HG03097 (cell line): Measurements from ENCODE around the gene PBX1.

Experiments used
- ATAC-seq: cut with Tn5 transposase; IDR thresholded peaks from one replicate; pipeline ENCODE4 v1.9.1; 2021; ENCODE audit not compliant: unreplicated experiment, low FRiP score

The PBX1 gene

DNA sequence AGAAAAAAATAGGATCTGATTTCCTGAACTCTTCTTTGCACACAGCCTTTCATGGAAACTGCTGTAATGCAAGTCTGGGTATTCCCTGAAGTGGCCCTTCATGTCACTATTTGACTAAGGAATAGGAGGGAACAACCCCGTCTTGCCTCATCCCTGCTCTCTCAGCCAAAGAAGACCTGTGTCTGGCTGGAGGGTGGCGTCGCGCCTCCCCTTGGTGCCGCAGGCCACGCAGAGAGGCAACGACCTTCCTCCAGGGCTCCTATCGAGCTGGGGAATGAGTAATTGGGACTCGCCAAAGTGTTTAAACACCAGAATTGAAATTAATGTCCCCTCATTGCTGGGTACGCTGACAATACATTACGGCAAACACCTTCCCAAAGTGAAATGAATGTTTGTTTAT lies 129.8 kb downstream of the PBX1 start:
- no peak for ATAC-seq

DNA sequence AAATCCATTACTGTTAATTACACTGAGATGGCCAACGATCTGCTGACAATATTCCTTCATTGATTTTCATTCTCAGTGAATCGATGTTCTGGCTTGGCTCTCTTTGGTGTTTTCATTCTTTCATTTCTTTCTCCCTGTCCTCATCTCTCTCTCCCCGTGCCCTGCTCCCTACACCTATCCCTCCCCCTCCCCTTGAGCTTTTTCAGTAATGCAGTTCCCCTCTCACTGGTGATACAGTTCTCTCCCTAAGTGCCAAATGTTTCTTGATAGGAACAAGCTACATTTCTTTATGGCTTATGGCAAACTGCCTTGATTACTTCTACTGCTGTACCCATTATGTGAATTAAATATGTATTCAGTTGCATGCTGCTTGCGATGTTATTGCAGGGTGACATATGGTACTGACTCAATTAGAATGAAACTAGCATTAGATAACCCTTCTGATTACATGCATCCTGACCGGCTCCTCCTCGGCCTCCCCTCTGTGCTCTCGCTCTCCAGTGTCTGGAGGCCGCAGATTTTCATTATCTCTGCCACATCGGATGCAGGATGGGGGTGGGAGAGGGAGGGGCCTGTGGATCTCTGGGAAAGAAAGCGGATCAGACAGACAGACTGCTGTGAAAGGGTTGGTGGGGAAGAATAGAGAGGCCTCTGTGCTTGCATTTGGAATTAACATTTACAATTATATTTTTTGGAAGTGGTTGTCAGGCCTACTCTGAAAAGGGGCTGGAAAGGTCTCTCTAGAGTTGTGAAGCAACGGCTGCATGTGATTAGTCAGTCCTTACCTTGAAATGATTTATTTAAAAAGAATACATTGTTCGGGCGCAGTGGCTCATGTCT lies 130.9 kb downstream of the PBX1 start:
- no peak for ATAC-seq

DNA sequence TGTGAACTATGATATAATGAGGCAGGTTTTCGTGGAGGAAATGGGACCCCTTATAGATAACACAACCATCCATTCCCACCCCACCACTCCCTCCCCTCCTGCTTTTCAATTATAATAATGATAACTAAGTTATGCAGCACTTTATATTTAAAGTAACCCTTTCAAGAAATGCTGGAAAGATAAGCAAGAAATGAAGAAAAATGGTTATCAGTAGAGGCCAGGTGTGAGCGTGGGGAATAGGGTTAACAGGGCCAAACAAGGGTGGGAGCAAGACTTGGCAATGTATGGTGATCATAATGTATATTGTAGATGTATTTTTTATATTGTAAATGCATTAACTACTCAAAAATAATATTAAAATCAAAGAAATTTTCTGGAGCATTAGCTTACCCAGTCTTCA lies 133.4 kb downstream of the PBX1 start:
- no peak for ATAC-seq

DNA sequence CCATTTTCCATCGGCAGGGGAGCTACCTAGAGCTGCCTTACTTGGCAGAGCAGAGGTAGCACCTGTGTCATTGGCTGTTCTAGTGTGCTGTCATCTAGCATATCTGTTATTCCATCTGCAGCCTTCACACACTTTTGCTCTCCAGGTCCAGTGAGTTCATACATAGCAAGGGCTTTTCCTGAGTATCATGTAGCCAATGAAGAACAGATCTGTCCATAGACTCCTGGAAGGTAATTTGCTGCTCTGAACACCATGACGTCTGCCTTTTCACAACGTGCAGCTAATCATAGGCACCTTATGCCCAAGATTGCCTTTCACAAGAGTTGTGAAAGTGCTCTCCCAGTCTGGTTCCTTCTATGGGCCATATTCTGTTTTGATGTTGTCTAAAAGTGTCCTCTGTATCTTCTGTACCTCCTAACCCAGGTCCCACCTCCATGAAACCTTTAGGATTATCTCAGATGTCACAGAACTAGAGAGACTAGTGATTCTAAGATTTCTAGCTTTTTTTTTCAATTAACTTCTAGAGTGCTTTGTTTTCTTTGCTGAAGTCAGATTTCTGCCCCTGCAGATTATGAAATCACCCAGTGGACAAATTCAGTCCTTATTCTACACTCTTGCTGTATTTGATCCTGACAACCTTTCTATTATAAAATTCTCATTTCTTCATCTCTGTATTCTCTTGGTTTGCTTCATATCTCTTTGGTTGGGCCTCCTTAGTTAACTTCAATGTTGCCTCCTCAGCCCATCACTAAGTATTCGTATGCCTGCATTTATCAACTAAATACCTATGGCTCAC lies 134.8 kb downstream of the PBX1 start:
- ATAC-seq = no peak

DNA sequence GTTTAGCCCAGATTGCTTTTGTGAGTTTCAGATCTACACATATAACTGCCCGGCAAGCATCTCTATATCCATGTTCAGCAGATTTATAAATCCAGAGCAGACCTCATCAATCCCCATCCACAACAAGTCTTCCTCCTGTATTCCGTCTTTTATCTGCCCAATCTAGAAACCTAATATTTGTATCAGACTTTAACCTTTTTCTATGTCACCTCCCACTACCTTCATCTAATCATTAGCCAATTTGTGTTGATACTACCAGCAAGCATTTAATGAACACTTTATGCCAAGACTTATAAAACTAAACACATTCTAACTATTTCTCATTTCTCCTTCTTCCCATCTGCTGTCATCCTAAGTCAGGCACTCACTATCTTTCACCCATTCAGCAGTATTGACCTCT lies 135.5 kb downstream of the PBX1 start:
- ATAC-seq = no peak

DNA sequence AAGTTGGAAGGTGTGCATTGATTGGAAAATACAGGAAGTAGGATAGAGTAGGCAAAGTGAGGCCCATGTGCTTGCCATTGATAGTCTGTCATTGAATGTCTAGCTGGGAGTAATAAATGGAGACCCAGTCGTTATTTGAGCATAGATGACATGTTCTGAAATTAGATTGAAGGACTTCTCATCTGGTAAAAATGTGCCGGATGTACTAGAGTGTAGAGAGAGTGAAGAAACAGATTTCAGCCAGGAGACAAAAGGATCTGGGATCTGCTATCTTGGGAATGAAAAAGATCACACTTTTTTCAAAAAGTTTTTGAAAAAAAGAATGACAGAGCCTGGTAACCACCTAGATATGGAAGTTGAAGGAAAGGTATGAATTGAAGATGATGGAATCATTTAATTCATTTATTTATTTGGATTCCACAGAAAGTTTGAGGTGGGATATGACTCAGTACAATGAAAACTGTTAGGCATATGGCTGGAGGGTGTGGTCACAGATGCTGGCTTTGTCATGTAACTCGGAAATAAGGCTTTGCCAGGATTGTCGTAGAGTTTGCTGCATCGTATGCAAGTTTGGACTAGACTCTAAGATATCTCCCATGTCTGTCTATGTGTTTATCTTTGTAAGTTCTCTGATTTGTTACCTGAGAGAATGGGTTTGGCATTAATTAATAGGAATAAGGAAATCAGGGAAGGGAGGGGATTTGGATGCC lies 137.1 kb downstream of the PBX1 start:
- ATAC-seq = no peak

DNA sequence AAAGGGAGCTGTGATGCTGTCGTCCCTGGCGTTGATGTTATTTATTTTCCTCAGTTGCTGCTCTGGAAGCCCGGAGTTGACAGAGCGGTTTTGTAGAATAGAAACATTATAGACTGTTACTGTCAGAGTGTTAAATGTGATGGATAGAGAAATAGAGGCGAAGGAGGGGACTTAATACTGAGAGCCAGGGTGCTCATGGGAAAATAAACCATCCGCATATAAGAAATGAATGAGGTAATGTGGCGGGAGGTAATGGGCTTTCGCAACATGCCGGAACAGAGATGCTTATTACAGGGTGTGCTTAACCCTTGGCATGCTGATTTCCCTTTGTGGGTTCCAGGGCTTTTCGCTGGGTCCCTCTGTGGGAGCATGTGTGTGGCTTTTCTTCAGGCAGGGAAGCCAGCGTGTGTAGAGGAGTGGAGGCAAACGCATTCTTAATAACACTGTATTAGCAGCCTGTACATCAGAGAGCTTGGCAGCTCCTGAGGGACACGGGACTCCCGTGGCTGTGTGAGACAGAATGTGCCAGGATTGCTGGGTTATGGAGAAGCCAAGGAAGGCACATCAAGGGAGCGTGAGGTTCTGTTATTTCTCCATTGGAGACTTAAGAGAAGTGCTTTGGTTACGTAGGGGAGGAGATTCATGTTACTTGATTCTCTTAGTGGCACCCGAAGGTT lies 141.0 kb downstream of the PBX1 start:
- ATAC-seq = no peak

DNA sequence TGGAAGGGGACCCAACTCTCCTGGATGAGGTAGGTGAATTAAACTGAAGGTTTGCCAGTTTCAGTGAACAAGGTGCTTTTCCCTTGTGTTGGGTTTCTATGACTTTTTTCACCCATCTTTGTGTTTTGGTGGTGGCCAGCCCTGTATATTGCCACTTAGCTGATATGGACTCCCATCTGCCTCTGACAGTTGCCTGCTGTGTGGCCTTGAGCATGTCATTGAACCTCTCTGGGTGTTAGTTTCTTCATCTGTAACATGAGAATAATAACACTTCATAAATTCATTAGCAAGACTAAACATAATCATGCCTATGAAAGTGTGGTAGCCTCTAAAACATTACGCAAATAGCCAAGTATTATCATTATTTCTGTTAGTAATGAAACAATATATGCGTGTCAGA lies 141.7 kb downstream of the PBX1 start:
- no peak for ATAC-seq

DNA sequence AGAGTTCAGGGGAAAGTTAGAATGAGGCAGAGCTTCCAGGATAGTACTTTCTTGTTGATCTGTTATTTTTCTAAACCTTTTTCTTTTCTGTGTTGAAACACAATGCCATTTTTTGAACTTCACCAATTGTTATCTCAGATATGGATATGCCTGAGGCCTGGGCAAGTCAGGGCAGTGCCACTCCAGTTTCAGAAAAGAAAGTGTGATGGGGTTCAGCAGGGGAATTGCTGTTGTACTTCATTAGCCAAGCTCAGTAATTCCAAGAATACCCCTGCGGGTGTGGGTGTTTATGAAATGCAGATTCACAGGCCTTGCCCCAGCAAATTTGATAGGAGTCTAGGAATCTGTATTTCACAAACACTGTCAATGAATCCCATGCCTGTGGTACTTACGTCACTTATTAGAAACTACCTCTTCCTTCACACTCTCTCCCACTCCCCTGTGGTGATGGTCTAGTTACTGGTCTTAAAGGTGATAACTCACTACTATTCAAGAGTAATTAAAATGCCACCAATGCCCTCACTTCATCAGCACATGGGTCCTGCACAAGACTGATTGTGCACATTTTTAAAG lies 142.3 kb downstream of the PBX1 start:
- ATAC-seq = no peak

DNA sequence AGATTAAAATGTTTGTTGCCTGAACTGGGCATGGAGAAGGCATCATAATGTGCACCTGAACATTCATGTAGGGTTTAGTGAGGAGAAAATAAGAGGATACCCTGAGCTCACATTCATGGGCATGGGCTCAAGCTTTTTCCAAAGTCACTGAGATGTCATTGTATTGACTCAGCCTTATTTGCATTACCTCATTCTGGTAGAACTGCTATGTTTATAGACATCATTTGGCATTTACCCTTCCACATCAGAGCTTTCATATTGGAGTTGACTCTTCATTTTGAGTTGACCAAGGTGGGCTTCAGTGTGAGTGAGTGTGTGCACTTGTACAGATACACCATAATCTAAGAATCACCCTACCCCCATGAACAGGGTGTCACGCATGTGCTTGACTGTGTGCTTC lies 143.2 kb downstream of the PBX1 start:
- ATAC-seq = no peak

DNA sequence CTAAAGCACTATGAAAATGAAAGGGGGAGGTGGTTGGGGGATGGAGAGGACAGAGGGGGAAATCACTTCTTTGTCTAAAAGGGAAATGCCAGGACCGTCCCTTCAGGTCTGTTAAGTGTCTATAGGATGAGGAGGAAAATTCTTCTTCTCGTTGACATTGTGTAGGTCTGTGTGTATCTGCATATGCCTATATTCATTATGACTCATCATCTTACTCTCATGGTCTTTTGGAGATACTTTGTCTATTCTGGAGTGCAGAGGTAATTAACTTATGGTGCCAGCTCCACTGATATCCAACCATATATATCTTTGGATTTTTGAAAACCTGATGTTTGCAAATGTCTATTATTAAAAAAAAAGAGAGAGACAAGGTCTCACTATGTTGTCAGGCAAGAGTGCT lies 143.7 kb downstream of the PBX1 start:
- no peak for ATAC-seq

DNA sequence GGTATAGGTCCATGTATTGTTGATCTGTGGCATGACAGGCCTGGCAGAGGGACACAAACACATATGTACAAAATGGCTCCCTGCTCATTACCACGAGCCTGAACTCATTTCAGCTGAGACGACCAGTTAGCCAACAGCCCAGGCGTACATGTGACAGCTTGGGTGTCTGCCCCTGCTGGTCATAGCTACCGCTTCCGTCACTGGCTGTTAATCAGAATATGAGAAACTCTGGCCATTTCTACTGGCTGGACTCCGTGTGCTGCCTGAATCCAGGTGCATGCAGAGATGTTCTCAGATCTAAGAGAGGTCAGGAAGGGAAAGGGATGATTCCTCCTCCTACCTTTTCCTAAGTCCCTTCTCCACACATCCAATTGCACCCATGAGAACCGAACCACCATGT lies 144.5 kb downstream of the PBX1 start:
- no peak for ATAC-seq

DNA sequence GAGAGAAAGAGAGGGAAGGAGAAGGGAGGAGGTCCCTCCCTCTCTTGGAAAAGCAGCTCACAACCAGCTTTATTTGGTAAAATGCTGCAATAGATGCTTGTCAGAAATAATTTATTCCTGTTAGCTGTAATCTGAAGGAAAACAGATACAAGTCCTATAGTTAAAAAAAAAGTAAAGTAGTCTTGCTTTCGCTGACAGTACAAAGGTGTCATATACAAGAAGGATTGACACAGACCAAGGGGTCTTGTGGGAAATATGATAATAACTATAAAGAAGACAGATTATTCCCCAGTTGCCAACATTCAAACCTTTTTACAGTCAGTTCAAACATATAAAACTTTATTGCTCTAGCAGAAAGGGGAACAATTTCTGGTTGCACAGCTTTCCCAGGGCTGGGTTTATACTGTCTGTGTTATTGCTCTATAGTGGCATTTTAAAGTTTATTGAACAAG lies 145.0 kb downstream of the PBX1 start:
- ATAC-seq = no peak

DNA sequence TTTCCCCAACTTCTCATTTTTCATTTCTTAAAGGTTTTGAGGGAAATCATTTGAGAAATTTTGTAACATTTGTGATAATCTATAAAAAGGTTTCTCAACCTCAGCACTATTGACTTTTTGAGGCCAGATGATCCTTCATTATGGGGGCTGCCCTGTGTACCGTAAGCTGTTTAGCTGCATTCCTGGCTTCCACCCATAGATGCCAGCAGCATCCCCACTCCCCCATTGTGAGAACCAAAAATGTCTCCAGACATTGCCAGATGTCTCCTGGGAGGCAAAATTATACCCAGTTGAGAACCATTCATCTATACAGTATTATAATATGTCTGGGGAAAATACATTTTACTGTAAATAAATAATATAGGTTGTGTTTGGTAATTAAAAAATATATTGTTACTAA lies 146.0 kb downstream of the PBX1 start:
- ATAC-seq = no peak

DNA sequence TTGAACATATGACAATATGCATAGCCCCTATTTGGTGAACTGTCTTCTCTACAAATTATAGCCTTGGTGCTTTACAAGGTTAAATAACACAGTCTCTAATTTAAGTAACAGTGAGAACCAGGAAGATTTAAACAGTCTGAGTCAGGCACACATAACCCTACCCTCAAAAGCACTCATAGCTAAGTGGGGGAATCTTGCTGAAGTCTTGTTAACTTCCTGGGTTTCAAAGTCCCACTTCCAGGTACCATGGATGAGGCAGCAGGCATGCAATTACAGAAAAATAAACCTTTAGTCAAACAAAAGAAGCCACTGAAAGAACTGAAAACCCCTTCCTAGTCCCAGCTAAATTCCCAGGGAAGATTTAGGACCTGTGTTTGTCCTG lies 147.6 kb downstream of the PBX1 start:
- no peak for ATAC-seq

DNA sequence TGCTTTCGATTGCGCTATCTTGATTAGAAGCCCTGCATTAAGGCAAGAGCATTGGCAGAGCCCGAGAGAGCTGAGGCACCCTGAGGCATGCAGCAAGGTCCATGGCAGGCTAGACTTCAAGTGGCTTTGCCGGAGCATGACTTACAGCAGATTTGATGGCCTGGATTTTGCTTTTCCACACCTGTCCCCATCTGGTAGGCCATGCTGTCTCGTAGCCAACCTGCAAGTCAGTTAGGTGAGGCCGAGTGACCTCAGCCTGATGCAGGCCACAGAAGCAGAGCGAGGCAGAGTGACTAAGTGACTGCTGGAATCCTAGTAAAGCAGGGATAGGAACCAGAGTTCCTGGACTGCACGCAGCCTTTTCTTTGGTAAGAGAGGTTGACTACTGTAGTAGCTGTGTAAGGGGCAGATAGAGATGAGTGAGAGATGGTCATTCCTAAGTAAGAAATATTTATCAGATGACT lies 148.9 kb downstream of the PBX1 start:
- no peak for ATAC-seq

DNA sequence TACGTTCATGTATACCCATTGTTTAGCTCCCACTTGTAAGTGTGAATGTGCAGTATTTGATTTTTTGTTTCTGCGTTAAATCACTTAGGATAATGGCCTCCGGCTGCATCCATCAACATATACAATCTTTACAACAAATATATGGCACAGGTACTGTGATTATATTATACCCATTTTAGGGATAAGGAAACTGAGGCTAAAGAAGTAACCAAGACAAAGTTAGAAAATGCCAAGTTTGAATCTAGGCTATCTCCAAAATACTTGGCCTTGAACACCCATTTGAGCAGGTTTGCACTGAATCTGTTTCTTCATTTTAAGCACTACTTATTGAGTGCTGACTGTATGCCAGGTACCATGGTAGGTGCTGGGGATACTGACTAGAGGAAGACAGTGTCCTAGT lies 149.6 kb downstream of the PBX1 start:
- no peak for ATAC-seq

DNA sequence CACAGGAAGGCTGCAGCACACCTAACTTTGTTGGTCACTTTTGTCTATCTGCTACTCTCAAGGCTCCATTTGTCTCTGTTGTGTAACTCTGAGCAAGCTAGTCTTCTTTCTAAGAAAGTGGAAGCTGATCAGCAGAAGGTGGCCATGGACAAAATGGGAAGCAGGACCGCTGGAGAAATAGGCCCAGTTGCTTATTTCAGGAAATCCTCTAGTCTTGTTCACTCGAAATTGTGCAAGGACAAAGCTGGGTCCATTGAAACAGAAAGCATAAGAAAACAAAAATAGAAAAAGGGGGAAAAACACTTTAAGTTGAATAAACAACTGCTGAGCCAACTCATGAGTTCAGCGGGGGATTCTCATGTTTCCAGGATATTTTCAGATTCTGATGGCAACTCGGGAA lies 150.1 kb downstream of the PBX1 start:
- ATAC-seq = no peak

DNA sequence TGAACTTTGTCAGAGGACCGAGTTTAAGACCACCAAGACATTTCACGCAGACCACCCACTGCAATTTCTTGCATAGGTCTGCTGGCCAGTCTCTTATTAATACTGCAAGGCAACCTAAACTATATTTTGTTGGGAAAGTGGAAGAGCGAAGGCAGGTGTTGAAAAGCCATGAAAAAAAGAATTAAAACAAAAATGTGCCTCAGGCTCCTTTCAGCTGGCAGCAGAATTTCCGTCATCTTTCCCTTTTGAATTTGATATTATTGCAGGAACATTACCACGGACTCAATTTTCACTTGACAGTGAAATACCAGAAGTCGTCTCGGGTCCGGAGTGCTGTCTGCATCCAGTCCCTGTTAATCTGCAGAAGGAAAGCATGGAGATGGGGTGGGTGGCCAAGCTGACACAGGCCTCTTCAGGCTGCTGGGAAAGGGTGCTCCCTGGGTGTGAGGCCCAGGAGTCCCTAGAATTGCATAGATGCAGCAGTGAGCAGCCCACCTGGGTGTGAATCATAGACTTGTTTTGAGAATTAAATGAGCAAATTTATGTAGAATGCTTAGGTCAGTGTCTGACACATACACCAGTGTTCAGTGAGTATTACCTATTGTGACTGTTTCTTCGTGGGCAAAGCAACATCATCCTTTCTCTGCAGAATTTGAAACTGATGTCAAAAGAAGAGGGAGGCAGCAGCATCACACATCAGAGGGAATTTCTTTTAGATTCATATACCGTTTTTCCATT lies 150.7 kb downstream of the PBX1 start:
- no peak for ATAC-seq
